Naive B cell (primary cell): ENCODE data around the gene ZNF710. TPM values are rescaled to one million over a fixed set of nuclear protein-coding genes. Genes with fewer than 3 reads are reported as not detected.
"Not testable (repeated sequence)": the region's sequence is repeated elsewhere in the genome, so short reads cannot be mapped to it uniquely, and the experiment has no call there.

Experiments
- ATAC-seq, 2 donors: fragments of 150-1000 bp; cut with Tn5 transposase; 2 replicates each; pipeline ENCODE4 v1.10.0; 2021; ENCODE audit warnings: low read depth in 2 of 2, mild to moderate bottlenecking in 2 of 2, moderate library complexity in 2 of 2
- DNase-seq: peaks from one replicate; pipeline ENCODE4 v3.0.0; 2022
- H3K27ac Mint-ChIP-seq, 6 donors: one replicate each; pipeline ENCODE4 v1.8.0; 2020 to 2022; ENCODE audit warnings: mild to moderate bottlenecking in 6 of 6, mixed read lengths in 6 of 6, moderate library complexity in 5 of 6, inconsistent platforms in 2 of 6
- H3K27me3 Mint-ChIP-seq, 3 donors: one replicate each; pipeline ENCODE4 v1.8.0; 2021 to 2022; ENCODE audit warnings: mixed read lengths in 3 of 3, mild to moderate bottlenecking in 1 of 3
- H3K36me3 Mint-ChIP-seq, 2 donors: one replicate each; pipeline ENCODE4 v1.8.0; 2020 to 2022; ENCODE audit warnings: mixed read lengths in 2 of 2, inconsistent platforms in 1 of 2, mild to moderate bottlenecking in 1 of 2
- H3K4me1 Mint-ChIP-seq, 3 donors: one replicate each; pipeline ENCODE4 v1.8.0; 2020 to 2022; ENCODE audit warnings: mixed read lengths in 3 of 3, inconsistent platforms in 1 of 3, mild to moderate bottlenecking in 1 of 3, moderate library complexity in 1 of 3
- H3K4me3 Mint-ChIP-seq, 8 donors: one replicate each; pipeline ENCODE4 v1.8.0; 2020 to 2022; ENCODE audit warnings: mild to moderate bottlenecking in 8 of 8, mixed read lengths in 8 of 8, moderate library complexity in 8 of 8, inconsistent platforms in 2 of 8
- H3K9me3 Mint-ChIP-seq, 7 donors: one replicate each; pipeline ENCODE4 v1.8.0; 2020 to 2022; ENCODE audit warnings: mixed read lengths in 7 of 7, mild to moderate bottlenecking in 5 of 7, inconsistent platforms in 2 of 7, moderate library complexity in 1 of 7
- polyA plus RNA-seq, 6 donors: library from polyadenylated mRNA; unstranded; fragments of 300-500 nt; fragmentation: Illumina TruSeq; gene quantifications; one replicate each; pipeline ENCODE4 v1.2.3, GENCODE V29; 2021; ENCODE audit warnings: low read depth in 6 of 6

Gene ZNF710
- polyA plus RNA-seq, 6 donors from 2014 or later = 0.64 to 2.4 (median 2.0) TPM

- H3K9me3 Mint-ChIP-seq = no peaks in the 10 kb centered on the region
- no peaks in the 10 kb centered on the region for H3K36me3 Mint-ChIP-seq
- peaks cover 0 to 9% (median 3%) of the 10 kb centered on the region in 3 donors for H3K4me1 Mint-ChIP-seq
- H3K27ac Mint-ChIP-seq = no peak overlapping the region
- peaks cover 0 to 15% (median 11%) of the 10 kb centered on the region in 3 donors for H3K27me3 Mint-ChIP-seq
- DNase-seq = no peak
- peak overlapping the region in 1 of 8 donors; percentile 30 for H3K4me3 Mint-ChIP-seq
- ATAC-seq = no peak
Measured at GRCh38 chr15:90106522-90107117, 105.5 kb downstream of the ZNF710 start.

- ATAC-seq, DNase-seq, H3K4me3 Mint-ChIP-seq, H3K9me3 Mint-ChIP-seq, H3K4me1 Mint-ChIP-seq, H3K36me3 Mint-ChIP-seq: not testable (repeated sequence)
- Mint-ChIP-seq H3K27ac (peak overlapping the region in 1 of 6 donors; percentile 54), H3K27me3 (peaks cover 0 to 15% (median 11%) of the 10 kb centered on the region in 3 donors)
Measured at GRCh38 chr15:90108038-90108437, 106.9 kb downstream of the ZNF710 start.

- not testable (repeated sequence) for H3K4me1 Mint-ChIP-seq, DNase-seq, H3K36me3 Mint-ChIP-seq, ATAC-seq, H3K9me3 Mint-ChIP-seq, H3K27ac Mint-ChIP-seq, H3K4me3 Mint-ChIP-seq
- peaks cover 0 to 15% (median 11%) of the 10 kb centered on the region in 3 donors for H3K27me3 Mint-ChIP-seq
Measured at GRCh38 chr15:90109163-90109751, 108.1 kb downstream of the ZNF710 start.

GRCh38 chr15:90113166-90113565 lies 112.0 kb downstream of the ZNF710 start:
- Mint-ChIP-seq H3K9me3 (peaks cover 3 to 19% (median 14%) of the 10 kb centered on the region in 7 donors), H3K27me3 (peaks cover 0 to 4% (median 0%) of the 10 kb centered on the region in 3 donors), H3K27ac (no peak overlapping the region), H3K4me1 (no peaks in the 10 kb centered on the region), H3K36me3 (peaks cover 0 to 4% of the 10 kb centered on the region in 2 donors), H3K4me3 (no peak overlapping the region)
- DNase-seq = no peak
- no peak for ATAC-seq

- Mint-ChIP-seq H3K9me3 (peaks cover 3 to 19% (median 14%) of the 10 kb centered on the region in 7 donors), H3K4me3 (no peak overlapping the region), H3K27ac (no peak overlapping the region), H3K27me3 (peaks cover 0 to 4% (median 0%) of the 10 kb centered on the region in 3 donors), H3K4me1 (no peaks in the 10 kb centered on the region), H3K36me3 (peaks cover 0 to 4% of the 10 kb centered on the region in 2 donors)
- DNase-seq = no peak
- no peak for ATAC-seq
Measured at GRCh38 chr15:90114451-90114901, 113.4 kb downstream of the ZNF710 start.

- Mint-ChIP-seq H3K4me3 (no peak overlapping the region), H3K9me3 (peaks cover 3 to 19% (median 14%) of the 10 kb centered on the region in 7 donors), H3K4me1 (no peaks in the 10 kb centered on the region), H3K27me3 (peaks cover 0 to 3% (median 0%) of the 10 kb centered on the region in 3 donors), H3K36me3 (peaks cover 0 to 4% of the 10 kb centered on the region in 2 donors), H3K27ac (no peak overlapping the region)
- no peak for ATAC-seq
- DNase-seq = no peak
Measured at GRCh38 chr15:90115783-90116182, 114.7 kb downstream of the ZNF710 start.

GRCh38 chr15:90119367-90119766 lies 118.2 kb downstream of the ZNF710 start:
- DNase-seq = no peak
- H3K4me1 Mint-ChIP-seq = no peaks in the 10 kb centered on the region
- no peak for ATAC-seq
- peaks cover 0 to 4% of the 10 kb centered on the region in 2 donors for H3K36me3 Mint-ChIP-seq
- peak overlapping the region in 1 of 8 donors; percentile 22 for H3K4me3 Mint-ChIP-seq
- H3K27ac Mint-ChIP-seq = no peak overlapping the region
- peaks cover 0 to 6% (median 0%) of the 10 kb centered on the region in 3 donors for H3K27me3 Mint-ChIP-seq
- H3K9me3 Mint-ChIP-seq = peaks cover 3 to 11% (median 7%) of the 10 kb centered on the region in 7 donors

GRCh38 chr15:90121086-90121485 lies 120.0 kb downstream of the ZNF710 start:
- H3K27me3 Mint-ChIP-seq = peaks cover 0 to 6% (median 0%) of the 10 kb centered on the region in 3 donors
- no peak overlapping the region for H3K4me3 Mint-ChIP-seq
- peaks cover 0 to 3% (median 2%) of the 10 kb centered on the region in 7 donors for H3K9me3 Mint-ChIP-seq
- no peaks in the 10 kb centered on the region for H3K4me1 Mint-ChIP-seq
- no peak overlapping the region for H3K27ac Mint-ChIP-seq
- DNase-seq (no peak), ATAC-seq (no peak)
- peaks cover 0 to 2% of the 10 kb centered on the region in 2 donors for H3K36me3 Mint-ChIP-seq

- H3K4me3 Mint-ChIP-seq = no peak overlapping the region
- no peaks in the 10 kb centered on the region for H3K36me3 Mint-ChIP-seq
- no peaks in the 10 kb centered on the region for H3K4me1 Mint-ChIP-seq
- no peak overlapping the region for H3K27ac Mint-ChIP-seq
- no peak for ATAC-seq
- H3K9me3 Mint-ChIP-seq = no peaks in the 10 kb centered on the region
- H3K27me3 Mint-ChIP-seq = peaks cover 8 to 15% (median 12%) of the 10 kb centered on the region in 3 donors
- DNase-seq = no peak
Measured at GRCh38 chr15:90124507-90124906, 123.4 kb downstream of the ZNF710 start.

- H3K4me1 Mint-ChIP-seq = peaks cover 0 to under 1% (median under 1%) of the 10 kb centered on the region in 3 donors
- peaks cover 8 to 15% (median 11%) of the 10 kb centered on the region in 3 donors for H3K27me3 Mint-ChIP-seq
- H3K27ac Mint-ChIP-seq = peak overlapping the region in 1 of 6 donors; percentile 32
- ATAC-seq (no peak), DNase-seq (no peak)
- H3K9me3 Mint-ChIP-seq = no peaks in the 10 kb centered on the region
- no peak overlapping the region for H3K4me3 Mint-ChIP-seq
- no peaks in the 10 kb centered on the region for H3K36me3 Mint-ChIP-seq
Measured at GRCh38 chr15:90126022-90126421, 124.9 kb downstream of the ZNF710 start.

GRCh38 chr15:90126596-90127435 lies 125.7 kb downstream of the ZNF710 start:
- Mint-ChIP-seq H3K27ac (no peak overlapping the region), H3K36me3 (no peaks in the 10 kb centered on the region), H3K4me1 (peaks cover 6 to 7% (median 6%) of the 10 kb centered on the region in 3 donors), H3K9me3 (no peaks in the 10 kb centered on the region), H3K4me3 (no peak overlapping the region), H3K27me3 (peaks cover 8 to 15% (median 10%) of the 10 kb centered on the region in 3 donors)
- no peak for ATAC-seq
- DNase-seq = no peak

GRCh38 chr15:90130291-90130690 lies 129.2 kb downstream of the ZNF710 start:
- no peak for DNase-seq
- ATAC-seq = no peak
- Mint-ChIP-seq H3K4me3 (no peak overlapping the region), H3K9me3 (no peaks in the 10 kb centered on the region), H3K4me1 (peaks cover 6 to 10% (median 8%) of the 10 kb centered on the region in 3 donors), H3K27me3 (peaks cover 8 to 17% (median 15%) of the 10 kb centered on the region in 3 donors), H3K27ac (no peak overlapping the region), H3K36me3 (no peaks in the 10 kb centered on the region)
